HG03175 (cell line): ENCODE data around the gene TMEM253.

Experiments used
- ATAC-seq: cut with Tn5 transposase; IDR thresholded peaks from one replicate; pipeline ENCODE4 v1.9.1; 2021; ENCODE audit warnings: mild to moderate bottlenecking, moderate library complexity; ENCODE audit not compliant: unreplicated experiment

The TMEM253 gene

DNA sequence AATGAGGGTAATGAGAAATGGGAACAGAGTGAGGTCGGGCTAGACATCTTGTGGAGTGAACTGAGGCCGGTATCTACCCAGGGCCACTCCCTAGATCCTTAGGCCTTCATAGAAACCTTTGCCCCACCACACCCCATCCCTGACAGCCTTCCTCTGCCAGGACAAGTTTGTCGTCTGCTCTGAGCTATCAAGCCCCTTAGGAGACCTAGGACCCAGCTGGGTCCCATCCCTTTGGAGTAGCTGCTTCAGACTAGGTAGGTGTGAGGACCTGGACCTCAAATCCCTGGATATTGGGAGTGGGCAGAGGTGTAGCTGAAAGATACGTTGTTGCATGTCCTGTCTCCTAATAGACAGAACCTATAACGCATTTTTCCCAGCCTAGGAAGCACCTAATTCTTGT is at the start of gene TMEM253:
Gene TMEM253, plus strand, starts transcription at position 136 of the 400 bp plus-strand sequence. CDS start 278 bp downstream, outside the sequence.
- ATAC-seq: no peak

DNA sequence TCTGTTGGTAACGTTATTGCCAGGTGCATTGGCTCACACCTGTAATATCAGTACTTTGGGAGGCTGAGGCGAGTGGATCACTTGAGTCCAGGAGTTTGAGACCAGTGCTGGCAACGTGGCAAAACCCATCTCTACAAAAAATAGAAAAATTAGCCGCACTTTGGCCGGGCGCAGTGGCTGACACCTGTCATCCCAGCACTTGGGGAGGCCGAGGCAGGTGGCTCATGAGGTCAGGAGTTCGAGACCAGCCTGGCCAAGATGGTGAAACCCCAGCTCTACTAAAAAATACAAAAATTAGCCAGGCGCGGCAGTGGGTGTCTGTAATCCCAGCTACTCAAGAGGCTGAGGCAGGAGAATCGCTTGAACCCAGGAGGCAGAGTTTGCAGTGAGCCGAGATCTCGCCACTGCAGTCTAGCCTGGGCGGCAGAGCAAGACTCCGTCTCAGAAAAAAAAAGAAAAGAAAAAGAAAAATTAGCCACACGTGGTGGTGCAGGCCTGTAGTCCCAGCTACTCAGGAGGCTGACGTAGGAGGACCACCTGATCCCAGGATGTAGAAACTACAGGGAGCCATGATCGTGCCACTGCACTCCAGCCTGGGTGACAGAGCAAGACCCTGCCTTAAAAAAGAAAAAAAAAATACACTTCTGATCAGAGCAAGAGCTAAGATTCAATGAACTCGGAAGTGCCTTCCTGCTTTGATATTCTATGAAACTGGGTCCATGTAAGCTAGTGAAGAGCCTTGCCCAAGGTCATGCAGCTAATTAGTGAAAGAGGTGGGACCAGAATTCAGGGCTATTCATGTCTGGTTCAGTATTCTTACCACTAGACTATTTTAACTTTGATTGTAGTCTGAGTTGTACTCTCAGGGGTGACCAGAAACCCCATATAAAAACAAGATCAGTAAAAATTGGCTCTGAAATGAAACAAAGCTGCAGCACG is 47.4 kb upstream of the TMEM253 start:
- no peak for ATAC-seq

DNA sequence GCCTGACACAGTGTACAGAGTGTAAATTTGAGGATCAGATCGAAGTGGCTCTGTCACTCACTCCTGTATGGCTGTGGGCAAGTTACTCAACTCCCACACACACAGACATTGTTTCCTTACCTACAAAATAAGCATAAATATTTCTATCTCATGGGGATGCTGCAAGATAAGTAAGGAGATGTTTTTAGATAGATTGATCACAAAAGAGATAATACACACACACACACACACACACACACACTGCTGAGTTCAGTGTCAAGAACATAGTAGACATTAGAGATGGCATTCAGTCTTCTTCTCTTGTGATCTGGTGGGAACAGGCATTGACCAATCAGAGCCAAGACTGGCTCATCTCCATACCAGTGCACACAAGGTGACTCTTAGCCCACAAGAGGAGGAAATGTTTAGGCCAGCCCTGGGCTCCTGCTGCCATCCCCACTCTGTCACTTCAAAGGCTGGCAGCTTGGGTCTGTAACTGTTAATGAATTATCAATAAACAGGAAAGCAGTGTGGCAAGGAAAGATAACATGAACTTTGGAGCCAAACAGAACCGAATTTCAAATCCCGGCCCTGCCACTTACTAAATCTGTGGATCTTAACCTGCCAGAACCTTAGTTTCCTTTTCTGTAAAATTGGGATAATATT is 46.6 kb upstream of the TMEM253 start:
- no peak for ATAC-seq

DNA sequence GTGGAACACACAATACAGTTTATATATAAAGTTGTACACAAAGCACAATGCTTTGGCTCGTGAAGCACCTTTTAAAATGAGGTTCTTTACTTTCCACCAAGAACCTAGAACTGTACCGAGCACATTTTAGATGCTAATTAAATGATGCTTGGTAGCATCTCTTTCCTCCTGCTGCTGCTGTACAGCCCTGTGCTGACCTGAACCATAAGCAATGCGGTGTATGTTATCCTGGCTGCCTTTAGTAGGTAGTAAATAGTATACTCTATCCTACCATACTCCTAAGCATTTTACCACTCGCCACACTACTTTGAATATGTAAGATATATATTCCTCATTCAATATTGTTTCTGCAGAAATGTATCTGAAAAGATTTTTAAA is 46.1 kb upstream of the TMEM253 start:
- no peak for ATAC-seq

DNA sequence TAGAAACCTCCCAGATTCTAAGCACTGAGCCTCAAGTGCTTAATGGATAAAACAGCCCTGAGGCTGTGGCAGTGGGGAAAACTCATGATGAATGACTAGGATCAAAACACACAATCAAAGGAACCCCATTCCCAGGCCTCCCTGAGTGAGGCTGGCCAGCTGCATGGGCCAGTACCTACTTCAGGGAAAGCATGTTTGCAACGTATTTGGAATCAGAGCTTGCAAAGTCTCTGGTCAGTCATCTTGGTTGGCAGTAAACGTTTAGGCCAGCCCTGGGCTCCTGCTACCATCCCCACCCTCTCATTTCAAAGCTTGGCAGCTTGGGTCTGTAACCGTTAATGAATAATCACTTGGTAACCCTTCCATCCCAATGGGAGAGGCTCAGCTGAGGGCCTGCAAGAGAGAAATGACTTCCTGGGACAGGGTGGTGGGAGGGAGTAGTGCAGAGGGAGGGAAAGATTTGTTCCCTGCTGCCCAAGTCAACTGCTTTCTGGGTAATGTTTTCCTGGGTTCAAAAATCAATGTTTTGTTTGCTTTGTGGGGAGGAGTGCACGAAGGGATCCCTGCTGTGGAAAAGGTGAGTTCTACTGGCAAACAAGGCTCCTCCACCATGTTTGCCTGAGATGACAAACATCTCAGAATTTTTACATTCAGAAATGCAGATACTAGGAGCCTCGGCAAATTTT is 45.3 kb upstream of the TMEM253 start:
- no peak for ATAC-seq

DNA sequence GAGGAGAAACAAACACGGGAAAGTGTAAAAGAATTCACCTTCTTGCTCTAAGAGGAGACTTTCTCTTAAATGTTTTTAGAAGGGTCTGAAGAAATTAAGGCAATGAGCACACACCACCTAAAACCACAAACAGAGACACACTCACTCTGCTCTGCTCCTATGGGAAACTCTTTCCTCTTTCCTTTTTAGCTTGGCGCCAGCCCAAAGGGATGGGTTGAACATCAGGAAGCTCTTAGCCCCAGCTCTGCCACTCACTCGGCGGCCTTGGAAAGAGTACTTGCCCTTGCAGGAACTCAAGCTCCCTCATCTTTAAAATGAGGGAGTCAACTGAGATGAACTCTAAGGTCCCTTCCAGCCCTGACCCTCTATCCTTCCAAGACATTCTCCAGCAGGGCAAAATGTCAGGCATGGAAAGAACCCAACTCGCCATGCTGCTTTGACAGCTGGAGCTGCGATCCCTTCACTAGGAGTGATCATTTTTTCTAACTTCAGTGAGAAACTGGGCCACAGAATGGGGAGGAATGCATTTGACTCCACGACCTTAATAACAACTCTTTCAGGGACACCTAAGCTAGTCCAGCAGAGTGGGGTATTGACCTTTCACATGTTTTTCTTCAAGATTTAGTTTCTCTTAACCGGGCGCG is 44.2 kb upstream of the TMEM253 start:
- ATAC-seq: no peak

DNA sequence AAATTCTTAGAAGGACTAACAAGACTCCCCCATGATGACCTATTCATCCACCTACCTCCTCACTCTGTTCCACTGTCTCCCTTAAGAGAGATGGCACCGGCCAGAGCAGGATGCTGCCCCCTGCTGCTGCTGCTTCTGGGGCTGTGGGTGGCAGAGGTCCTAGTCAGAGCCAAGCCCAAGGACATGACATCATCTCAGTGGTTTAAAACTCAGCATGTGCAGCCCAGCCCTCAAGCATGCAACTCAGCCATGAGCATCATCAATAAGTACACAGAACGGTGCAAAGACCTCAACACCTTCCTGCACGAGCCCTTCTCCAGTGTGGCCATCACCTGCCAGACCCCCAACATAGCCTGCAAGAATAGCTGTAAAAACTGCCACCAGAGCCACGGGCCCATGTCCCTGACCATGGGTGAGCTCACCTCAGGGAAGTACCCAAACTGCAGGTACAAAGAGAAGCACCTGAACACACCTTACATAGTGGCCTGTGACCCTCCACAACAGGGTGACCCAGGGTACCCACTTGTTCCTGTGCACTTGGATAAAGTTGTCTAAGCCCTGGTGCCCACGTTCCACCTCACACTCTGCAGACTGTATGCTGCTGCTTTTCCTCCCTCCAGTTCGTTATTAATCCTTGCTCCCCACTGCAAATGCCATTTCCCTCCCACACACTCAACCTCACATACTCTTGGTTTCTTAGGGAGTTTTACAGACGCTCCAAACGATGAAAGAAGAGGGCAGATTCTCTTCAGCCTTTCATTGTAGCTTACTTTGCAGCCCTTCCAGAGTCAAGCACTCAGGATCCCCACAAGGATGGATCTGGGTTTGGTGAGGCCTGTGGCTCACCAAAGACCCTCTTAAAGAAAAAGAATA is 42.8 kb upstream of the TMEM253 start, which contains the start of gene RNASE8:
Gene RNASE8, plus strand, starts transcription at position 20 of the 873 bp plus-strand sequence. Its CDS starts 71 bp downstream, at position 91.
- ATAC-seq: no peak

DNA sequence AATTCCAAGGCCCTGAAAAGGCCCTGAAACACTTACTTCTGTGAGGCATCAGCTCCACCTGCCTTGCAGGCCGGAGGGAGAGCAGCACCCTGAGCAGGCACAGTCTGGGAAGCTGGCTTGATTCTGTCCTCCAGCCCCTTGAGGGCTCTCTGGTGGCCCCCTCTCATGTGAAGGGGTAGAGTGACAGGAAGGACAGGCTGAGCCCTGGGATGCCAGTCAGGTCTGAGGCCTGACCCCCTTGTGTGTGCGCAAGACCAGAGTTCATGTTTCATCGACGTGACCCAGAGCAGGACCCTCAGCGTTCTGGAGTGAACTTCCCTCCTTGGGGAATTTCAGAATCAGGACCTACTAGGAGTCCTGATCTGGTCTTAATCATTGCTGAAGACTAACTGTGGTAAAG is 42.0 kb upstream of the TMEM253 start:
- ATAC-seq: no peak

DNA sequence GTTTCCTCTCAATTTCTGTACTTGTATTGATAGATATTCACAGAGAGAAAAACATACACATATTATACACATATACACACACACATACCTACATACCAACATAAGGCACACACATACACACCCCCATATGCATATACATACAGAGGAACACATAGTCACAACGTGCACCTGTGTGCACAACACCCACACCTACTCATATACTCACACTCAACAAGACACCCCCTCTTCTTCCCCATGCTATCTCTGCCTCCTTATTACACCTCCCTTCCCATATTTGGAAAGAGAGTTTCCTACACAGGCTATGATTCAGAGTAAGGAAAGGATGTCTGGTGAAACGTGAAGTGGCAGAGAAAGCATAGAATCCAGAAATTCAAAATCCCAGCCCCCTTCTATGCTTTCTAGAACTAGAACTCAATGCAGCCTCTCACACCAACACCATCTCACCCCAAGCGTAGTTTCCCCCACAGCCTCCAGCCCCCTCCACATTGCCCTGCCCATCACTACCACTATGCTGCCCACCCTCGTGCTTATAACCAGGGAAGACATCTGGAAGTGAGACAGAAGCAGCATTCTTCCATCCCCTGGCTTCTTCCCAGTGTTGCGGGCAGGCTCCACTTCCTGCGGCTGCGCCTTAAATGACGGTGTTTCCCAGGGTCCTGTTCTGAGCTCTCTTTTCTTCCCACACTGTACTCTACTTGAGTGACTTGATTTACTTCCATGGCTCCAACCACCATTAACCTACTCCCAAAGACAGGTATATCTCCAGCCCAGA is 40.8 kb upstream of the TMEM253 start:
- no peak for ATAC-seq

DNA sequence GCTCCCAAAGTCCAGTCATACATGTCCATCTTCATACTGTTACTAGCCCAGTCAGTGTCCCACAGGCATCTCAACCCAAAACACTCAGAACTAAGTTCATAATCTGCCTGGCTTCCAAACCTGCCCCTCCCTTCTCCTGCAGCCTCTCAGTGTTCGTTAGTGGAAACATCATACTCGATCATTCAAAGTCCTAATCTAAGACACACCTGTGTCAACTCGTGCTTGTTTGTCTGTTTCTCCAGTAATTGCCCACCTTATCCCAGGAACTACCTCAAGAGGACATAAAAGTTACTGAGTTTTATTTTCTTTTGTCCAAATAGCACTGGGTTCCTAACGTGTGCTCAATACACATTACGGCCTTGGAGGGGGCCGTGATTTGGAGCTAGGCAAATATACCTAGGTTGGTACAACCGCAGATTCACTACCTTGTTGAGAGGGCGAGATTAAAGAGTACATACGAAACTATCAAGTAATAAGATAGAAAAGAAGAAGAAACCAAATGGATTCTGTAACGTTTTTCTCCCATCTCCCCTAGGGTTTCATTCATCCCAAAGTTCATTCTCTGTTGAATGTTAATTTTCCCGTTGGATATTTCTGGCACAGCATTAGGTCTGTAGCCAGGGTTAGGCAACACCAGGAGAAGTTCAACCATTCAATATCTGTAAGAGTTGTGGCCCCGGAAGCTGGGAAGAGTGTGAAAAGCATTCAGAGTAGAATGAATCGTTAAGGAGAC is 40.1 kb upstream of the TMEM253 start:
- no peak for ATAC-seq

DNA sequence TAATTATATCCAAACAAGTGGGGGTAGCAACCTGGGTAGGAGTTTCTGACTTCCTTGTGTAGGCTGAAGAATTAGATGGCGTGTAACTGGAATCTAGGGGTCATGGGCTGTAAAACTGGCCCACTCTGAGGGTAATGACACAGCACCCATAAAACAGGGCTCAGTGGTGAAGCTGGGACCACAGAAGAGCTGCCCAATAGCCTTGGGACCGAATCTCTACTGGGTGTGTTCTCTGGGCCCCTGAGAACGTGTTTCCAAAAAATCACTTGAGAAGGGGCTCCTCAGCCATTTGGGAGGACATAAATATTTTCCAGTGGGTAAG is 39.6 kb upstream of the TMEM253 start:
- ATAC-seq: no peak

DNA sequence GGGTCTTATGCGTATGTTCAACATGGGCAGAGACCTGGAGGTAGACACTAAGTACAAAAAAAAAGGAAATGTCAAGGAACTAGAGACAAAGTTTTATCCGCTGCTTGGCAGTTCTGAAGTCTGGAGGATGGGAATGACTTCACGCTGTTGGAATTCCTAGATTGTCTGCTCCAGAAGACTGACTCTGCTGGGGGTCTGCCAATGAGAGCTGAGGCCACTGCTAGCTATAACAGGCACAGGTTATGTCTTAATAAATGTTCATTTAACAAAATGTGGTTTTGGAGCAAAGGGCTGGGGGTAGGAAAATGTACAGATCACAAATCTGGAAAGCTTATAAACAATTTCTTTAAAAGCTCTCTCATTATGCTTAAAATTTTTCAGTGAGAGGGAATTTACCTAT is 37.4 kb upstream of the TMEM253 start:
- no peak for ATAC-seq

DNA sequence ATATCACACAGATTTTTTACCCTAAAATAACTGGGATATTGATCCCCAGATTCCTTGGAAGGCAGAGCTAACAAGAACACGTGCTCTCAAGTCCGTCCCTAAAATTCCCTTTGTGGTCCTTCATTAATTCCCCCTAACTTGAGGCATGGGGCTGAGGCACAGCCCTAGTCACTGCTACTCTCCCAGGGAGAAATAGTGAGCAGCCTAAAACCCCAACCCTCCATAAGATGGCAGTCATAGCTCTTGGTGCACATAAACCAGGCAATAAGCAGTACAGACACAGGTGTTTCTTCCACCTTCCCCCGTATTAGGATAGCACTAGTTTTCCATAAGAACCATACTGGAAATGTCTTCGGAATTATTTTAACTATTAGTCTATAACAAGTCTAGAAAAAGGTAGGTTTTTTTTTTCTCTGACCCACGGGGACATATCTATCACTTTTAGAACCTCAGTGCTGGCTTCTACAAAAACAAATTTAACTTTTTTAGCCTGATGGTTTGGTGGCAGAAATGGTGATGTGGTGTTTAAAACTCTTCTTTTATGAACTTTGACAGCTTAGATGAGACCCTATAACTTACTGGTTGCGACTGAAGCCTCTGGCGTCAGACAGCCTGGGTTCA is 33.9 kb upstream of the TMEM253 start:
- no peak for ATAC-seq

DNA sequence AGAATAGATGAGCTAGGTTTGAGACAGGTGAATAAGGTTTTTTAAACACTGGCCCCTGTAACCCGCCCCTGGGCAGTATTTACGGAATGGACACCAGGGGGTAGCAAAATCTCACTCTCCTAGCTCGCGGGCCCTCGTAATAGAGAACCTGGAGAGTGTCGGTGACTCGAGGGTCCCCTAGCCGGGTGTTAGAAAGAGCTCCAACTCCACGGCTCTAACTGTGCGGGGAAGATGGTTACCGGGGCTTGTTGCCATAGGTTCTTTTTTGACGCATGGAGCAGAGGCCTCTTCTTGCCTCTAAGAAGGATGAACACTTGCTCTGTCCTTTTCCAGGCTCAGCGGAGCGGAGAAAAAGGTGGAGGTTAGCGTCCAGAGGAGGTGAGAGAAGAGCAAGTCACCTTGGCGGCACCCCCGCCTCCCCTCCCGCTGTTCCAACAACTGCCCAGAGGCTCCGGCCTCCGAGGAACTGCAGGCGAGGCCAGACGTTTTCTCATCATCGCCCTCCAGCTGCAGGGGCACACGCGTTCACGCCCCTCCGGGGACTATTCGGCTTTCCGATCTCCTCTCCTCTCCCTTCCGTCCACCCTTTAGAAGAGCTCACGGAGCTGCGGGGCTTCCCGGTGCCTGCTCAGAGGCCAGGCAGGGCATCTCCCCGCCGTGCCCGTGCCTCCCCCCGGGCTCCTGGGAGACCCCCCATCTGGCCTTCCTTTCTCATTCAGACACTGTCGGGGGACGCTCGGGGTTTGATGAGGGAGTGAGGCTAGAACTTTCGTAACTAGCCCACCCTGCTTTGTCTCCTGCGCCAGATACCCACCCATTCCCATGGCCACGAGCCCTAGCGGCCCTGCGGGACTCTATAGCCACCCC is 32.1 kb upstream of the TMEM253 start:
- ATAC-seq: no peak

DNA sequence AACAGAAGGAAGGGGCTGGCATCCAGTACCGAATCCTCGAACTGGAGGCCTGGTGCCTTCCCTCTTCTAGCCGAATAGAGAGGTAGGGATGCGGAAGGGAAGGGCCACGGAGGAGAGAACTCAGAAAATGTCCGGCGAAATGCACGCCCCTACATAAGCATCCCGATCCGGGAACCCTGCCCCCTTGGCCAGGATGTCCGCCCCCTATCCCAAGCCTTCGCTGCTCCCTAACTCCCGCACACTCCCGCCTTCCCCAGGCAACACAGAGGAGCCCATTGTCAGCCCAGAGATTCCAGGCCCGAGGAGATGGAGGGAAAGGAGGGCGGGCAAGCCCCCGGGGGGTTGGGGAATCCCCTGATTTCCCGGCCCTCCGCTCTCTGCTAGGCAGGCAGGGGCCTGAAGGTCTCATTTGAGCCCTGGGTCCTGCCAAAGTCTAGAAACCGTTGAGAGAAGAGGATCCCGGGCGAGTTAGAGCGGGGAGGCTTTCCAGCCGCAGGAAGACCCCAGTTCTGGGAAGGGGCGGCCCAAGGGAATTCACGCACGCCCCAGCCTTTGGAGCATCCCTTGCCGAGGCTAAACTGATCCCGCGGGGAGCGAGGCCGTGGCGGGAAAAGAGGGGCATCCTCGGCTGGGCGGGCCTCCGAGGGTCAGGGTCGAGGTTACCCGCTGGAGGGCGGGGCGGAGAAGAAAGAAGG is 31.3 kb upstream of the TMEM253 start:
- no peak for ATAC-seq

DNA sequence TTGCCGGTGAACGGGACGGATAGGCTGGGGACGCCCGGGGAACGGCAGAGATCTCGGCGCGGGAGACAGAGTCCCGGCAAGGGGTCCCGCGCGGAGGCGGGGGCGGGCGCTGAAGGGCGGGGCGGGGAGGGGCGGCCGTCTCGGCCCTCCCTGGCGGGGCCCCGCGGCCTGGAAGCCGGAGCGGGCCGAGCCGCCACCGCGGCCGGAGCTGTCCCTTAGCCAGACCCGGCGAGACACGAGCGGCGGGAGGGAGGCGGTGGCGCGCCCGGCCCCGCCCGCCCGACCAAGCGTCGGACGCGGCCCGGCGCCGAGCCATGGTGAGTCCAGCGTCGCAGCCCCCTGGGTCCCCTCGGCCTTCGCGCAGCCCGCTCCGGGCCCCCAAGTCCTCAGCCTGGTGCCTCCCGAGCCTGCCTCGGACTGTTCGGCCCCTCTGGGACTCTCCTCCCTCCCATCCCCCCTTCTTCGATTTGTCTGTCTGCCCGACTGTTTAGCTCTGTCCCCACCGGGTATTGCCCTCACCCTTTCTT is 30.7 kb upstream of the TMEM253 start, which contains the start of gene ARHGEF40:
Gene ARHGEF40, plus strand, starts transcription at position 222 of the 527 bp plus-strand sequence. Its CDS starts 93 bp downstream, at position 315.
- ATAC-seq: no peak
